HepG2 (cell line): ENCODE data around the gene MPC1. TPM values are rescaled to one million over a fixed set of nuclear protein-coding genes. Genes with fewer than 3 reads are reported as not detected.

Experiments
- DR1 ChIP-seq: sonication (generic); formaldehyde crosslinking; IDR thresholded peaks from 2 replicates; pipeline ENCODE4 v1.8.0; 2021; ENCODE audit warnings: mild to moderate bottlenecking, missing genetic modification reagents, inconsistent platforms
- HMG20A ChIP-seq: IDR thresholded peaks from 2 replicates; pipeline ENCODE4 v1.6.1; 2016; ENCODE audit warnings: borderline replicate concordance
- MED1 ChIP-seq: sonication (generic); formaldehyde crosslinking; IDR thresholded peaks from 2 replicates; pipeline ENCODE4 v1.4.0; 2020; ENCODE audit warnings: missing genetic modification reagents
- NFE2L1 ChIP-seq: sonication (generic); formaldehyde crosslinking; IDR thresholded peaks from 2 replicates; pipeline ENCODE4 v1.4.0; 2020; ENCODE audit warnings: missing genetic modification reagents, mild to moderate bottlenecking, borderline replicate concordance
- NR2F2 ChIP-seq: IDR thresholded peaks from 2 replicates; pipeline ENCODE4 v1.6.1; 2012; ENCODE audit warnings: low read depth, inconsistent platforms, borderline replicate concordance
- RNF2 ChIP-seq: fragments of 450-650 bp; conservative IDR thresholded peaks from 2 replicates; pipeline ENCODE4 v1.6.1; 2016; ENCODE audit warnings: low read depth
- ZNF20 ChIP-seq: sonication (generic); formaldehyde crosslinking; IDR thresholded peaks from 2 replicates; pipeline ENCODE4 v1.4.0; 2020; ENCODE audit warnings: mild to moderate bottlenecking, moderate library complexity, missing genetic modification reagents
- ZNF317 ChIP-seq: sonication (generic); formaldehyde crosslinking; IDR thresholded peaks from 2 replicates; pipeline ENCODE4 v1.5.0; 2020; ENCODE audit warnings: mild to moderate bottlenecking, missing genetic modification reagents
- ZNF484 ChIP-seq: sonication (generic); formaldehyde crosslinking; IDR thresholded peaks from 2 replicates; pipeline ENCODE4 v1.5.1; 2020; ENCODE audit warnings: mild to moderate bottlenecking, low read depth, missing genetic modification reagents, borderline replicate concordance
- ZNF772 ChIP-seq: sonication (generic); formaldehyde crosslinking; IDR thresholded peaks from 2 replicates; pipeline ENCODE4 v1.5.0; 2020; ENCODE audit warnings: mild to moderate bottlenecking, missing genetic modification reagents
- polyA plus RNA-seq, 8 experiments: library from polyadenylated mRNA; depleted of rRNA in 3 of 8; stranded (reverse) in 7 of 8; unstranded in 1 of 8; fragments of >200 nt; fragmentation: Illumina TruSeq in 4 of 8; extraction: Trizol in 4 of 8; gene quantifications; 2 replicates each; pipeline versions ENCODE4 v1.2.1 to v1.2.3, GENCODE V29; 2011 to 2016; ENCODE audit warnings: low read depth in 4 of 8, missing spikeins in 1 of 8, mixed read lengths in 1 of 8; ENCODE audit not compliant: insufficient read depth in 1 of 8
- total RNA-seq, 5 experiments: library from RNA; depleted of rRNA; stranded (reverse); fragments of >200 nt; fragmentation: Illumina TruSeq; extraction: Trizol; gene quantifications; 2 replicates each; pipeline ENCODE4 v1.2.3, GENCODE V29; 2016; ENCODE audit warnings: low read depth in 1 of 5
- TF ChIP-seq, protein P1 (sequence below): IDR thresholded peaks from 2 replicates; pipeline ENCODE4 v1.6.1; 2018; ENCODE audit warnings: missing genetic modification reagents, mild to moderate bottlenecking, missing compliant biosample characterization
- TF ChIP-seq, protein P2 (sequence below): IDR thresholded peaks from 2 replicates; pipeline ENCODE4 v1.6.1; 2018; ENCODE audit warnings: missing genetic modification reagents
- TF ChIP-seq, protein P3 (sequence below): sonication (generic); formaldehyde crosslinking; IDR thresholded peaks from 2 replicates; pipeline ENCODE4 v1.4.0; 2020; ENCODE audit warnings: missing genetic modification reagents
- TF ChIP-seq, protein P4 (sequence below): sonication (generic); formaldehyde crosslinking; IDR thresholded peaks from 2 replicates; pipeline ENCODE4 v1.4.0; 2020; ENCODE audit warnings: missing genetic modification reagents
- TF ChIP-seq, protein P5 (sequence below): sonication (generic); formaldehyde crosslinking; IDR thresholded peaks from 2 replicates; pipeline ENCODE4 v1.4.0; 2020; ENCODE audit warnings: mild to moderate bottlenecking, low read depth, missing genetic modification reagents
- TF ChIP-seq, protein P6 (sequence below): sonication (generic); formaldehyde crosslinking; IDR thresholded peaks from 2 replicates; pipeline ENCODE4 v1.9.0; 2021; ENCODE audit warnings: missing genetic modification reagents, borderline replicate concordance

MPC1 gene
- total and polyA plus RNA-seq, 2 of the 13 experiments (the other 11 are each of a cell fraction or from before 2014, with no cell fraction given) = 189 to 214 TPM

DNA sequence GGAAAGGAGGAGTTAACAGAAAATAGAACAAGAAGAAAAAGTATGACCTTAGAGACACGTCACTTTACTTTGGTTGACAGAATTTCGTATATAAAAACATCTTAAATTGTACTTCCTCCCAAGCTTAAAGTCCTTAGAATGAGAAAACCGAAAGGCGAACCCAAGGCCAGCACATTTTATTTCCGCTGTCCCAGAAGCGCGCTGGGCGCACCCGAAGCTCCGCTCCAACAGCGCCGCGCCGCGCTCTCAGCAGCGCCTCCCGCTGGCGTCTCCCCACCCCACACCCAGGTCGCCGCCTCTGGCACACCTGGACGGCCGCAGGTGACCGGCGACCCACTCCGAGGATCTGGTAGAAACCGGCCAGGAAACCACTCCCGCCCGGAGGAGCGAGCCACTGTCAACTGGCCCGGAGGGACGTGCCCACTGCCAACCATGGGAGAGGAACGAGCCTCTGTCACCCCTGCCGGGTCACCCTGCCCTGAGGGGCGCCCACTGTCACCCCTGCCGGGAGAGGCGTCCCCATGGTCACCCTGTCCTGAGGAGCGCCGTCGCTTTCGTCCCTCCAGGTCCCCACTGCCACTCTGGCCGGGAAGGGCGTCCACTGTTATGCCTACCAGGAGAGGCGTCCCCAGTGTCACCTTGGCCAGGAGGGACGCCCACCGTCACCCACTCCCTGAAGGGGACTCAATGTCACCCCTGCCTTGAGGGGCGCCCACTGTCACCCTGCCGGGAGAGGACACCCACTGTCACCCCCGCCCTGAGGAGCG, 824 bp downstream of the MPC1 start (continued):
- TF ChIP-seq, protein P1, sequence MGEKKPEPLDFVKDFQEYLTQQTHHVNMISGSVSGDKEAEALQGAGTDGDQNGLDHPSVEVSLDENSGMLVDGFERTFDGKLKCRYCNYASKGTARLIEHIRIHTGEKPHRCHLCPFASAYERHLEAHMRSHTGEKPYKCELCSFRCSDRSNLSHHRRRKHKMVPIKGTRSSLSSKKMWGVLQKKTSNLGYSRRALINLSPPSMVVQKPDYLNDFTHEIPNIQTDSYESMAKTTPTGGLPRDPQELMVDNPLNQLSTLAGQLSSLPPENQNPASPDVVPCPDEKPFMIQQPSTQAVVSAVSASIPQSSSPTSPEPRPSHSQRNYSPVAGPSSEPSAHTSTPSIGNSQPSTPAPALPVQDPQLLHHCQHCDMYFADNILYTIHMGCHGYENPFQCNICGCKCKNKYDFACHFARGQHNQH (CRISPR knock-in tag) = peak; percentile 73; the same call in 1 of the 2 replicates
- TF ChIP-seq, protein P2, sequence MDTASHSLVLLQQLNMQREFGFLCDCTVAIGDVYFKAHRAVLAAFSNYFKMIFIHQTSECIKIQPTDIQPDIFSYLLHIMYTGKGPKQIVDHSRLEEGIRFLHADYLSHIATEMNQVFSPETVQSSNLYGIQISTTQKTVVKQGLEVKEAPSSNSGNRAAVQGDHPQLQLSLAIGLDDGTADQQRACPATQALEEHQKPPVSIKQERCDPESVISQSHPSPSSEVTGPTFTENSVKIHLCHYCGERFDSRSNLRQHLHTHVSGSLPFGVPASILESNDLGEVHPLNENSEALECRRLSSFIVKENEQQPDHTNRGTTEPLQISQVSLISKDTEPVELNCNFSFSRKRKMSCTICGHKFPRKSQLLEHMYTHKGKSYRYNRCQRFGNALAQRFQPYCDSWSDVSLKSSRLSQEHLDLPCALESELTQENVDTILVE (CRISPR knock-in tag) = peak; percentile 80; the same call in 1 of the 2 replicates
- TF ChIP-seq, protein P3, sequence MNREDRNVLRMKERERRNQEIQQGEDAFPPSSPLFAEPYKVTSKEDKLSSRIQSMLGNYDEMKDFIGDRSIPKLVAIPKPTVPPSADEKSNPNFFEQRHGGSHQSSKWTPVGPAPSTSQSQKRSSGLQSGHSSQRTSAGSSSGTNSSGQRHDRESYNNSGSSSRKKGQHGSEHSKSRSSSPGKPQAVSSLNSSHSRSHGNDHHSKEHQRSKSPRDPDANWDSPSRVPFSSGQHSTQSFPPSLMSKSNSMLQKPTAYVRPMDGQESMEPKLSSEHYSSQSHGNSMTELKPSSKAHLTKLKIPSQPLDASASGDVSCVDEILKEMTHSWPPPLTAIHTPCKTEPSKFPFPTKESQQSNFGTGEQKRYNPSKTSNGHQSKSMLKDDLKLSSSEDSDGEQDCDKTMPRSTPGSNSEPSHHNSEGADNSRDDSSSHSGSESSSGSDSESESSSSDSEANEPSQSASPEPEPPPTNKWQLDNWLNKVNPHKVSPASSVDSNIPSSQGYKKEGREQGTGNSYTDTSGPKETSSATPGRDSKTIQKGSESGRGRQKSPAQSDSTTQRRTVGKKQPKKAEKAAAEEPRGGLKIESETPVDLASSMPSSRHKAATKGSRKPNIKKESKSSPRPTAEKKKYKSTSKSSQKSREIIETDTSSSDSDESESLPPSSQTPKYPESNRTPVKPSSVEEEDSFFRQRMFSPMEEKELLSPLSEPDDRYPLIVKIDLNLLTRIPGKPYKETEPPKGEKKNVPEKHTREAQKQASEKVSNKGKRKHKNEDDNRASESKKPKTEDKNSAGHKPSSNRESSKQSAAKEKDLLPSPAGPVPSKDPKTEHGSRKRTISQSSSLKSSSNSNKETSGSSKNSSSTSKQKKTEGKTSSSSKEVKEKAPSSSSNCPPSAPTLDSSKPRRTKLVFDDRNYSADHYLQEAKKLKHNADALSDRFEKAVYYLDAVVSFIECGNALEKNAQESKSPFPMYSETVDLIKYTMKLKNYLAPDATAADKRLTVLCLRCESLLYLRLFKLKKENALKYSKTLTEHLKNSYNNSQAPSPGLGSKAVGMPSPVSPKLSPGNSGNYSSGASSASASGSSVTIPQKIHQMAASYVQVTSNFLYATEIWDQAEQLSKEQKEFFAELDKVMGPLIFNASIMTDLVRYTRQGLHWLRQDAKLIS (CRISPR knock-in tag) = no peak
- TF ChIP-seq ZNF20 (CRISPR knock-in tag) = no peak
- TF ChIP-seq, protein P4, sequence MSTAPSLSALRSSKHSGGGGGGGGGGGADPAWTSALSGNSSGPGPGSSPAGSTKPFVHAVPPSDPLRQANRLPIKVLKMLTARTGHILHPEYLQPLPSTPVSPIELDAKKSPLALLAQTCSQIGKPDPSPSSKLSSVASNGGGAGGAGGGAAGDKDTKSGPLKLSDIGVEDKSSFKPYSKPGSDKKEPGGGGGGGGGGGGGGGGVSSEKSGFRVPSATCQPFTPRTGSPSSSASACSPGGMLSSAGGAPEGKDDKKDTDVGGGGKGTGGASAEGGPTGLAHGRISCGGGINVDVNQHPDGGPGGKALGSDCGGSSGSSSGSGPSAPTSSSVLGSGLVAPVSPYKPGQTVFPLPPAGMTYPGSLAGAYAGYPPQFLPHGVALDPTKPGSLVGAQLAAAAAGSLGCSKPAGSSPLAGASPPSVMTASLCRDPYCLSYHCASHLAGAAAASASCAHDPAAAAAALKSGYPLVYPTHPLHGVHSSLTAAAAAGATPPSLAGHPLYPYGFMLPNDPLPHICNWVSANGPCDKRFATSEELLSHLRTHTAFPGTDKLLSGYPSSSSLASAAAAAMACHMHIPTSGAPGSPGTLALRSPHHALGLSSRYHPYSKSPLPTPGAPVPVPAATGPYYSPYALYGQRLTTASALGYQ (CRISPR knock-in tag) = no peak
- no peak for TF ChIP-seq ZNF484 (CRISPR knock-in tag)
- TF ChIP-seq MED1 = peak; percentile 74
- TF ChIP-seq HMG20A (CRISPR knock-in tag) = no peak
- TF ChIP-seq NR2F2 = no peak
- peak; percentile 25; the same call in 1 of the 2 replicates for TF ChIP-seq NFE2L1 (CRISPR knock-in tag)
- TF ChIP-seq, protein P5, sequence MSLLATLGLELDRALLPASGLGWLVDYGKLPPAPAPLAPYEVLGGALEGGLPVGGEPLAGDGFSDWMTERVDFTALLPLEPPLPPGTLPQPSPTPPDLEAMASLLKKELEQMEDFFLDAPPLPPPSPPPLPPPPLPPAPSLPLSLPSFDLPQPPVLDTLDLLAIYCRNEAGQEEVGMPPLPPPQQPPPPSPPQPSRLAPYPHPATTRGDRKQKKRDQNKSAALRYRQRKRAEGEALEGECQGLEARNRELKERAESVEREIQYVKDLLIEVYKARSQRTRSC = peak; percentile 33; the same call in 1 of the 2 replicates
- no peak for TF ChIP-seq RNF2
- peak; percentile 58; the same call in 1 of the 2 replicates for TF ChIP-seq ZNF317 (CRISPR knock-in tag)
- TF ChIP-seq, protein P6, sequence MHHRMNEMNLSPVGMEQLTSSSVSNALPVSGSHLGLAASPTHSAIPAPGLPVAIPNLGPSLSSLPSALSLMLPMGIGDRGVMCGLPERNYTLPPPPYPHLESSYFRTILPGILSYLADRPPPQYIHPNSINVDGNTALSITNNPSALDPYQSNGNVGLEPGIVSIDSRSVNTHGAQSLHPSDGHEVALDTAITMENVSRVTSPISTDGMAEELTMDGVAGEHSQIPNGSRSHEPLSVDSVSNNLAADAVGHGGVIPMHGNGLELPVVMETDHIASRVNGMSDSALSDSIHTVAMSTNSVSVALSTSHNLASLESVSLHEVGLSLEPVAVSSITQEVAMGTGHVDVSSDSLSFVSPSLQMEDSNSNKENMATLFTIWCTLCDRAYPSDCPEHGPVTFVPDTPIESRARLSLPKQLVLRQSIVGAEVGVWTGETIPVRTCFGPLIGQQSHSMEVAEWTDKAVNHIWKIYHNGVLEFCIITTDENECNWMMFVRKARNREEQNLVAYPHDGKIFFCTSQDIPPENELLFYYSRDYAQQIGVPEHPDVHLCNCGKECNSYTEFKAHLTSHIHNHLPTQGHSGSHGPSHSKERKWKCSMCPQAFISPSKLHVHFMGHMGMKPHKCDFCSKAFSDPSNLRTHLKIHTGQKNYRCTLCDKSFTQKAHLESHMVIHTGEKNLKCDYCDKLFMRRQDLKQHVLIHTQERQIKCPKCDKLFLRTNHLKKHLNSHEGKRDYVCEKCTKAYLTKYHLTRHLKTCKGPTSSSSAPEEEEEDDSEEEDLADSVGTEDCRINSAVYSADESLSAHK = no peak
- no peak for TF ChIP-seq DR1 (CRISPR knock-in tag)
- TF ChIP-seq ZNF772 (CRISPR knock-in tag) = peak; percentile 94
